Medulla oblongata (tissue), 1 donor: Measurements from ENCODE around the gene LRRK1.
"Not testable (repeated sequence)": the region's sequence is repeated elsewhere in the genome, so short reads cannot be mapped to it uniquely, and the experiment has no call there.

Source experiments
- DNase-seq: peaks from one replicate; pipeline ENCODE4 v3.0.0-alpha.2; 2015; ENCODE audit errors: extremely low spot score

Gene LRRK1

GRCh38 chr15:101069654-101069973 is 150.5 kb downstream of the LRRK1 start:
- no peak for DNase-seq

- no peak for DNase-seq
Observed at GRCh38 chr15:101070024-101070423, 150.9 kb downstream of the LRRK1 start.

GRCh38 chr15:101070502-101071273 is 151.5 kb downstream of the LRRK1 start:
- no peak for DNase-seq

GRCh38 chr15:101071651-101072050 is 152.5 kb downstream of the LRRK1 start:
- DNase-seq: no peak

GRCh38 chr15:101072235-101072634 is 153.1 kb downstream of the LRRK1 start:
- not testable (repeated sequence) for DNase-seq

GRCh38 chr15:101077806-101078668 is 158.9 kb downstream of the LRRK1 start:
- DNase-seq: not testable (repeated sequence)

GRCh38 chr15:101078669-101079323 is 159.6 kb downstream of the LRRK1 start:
- DNase-seq: no peak

GRCh38 chr15:101081900-101082299 is 162.7 kb downstream of the LRRK1 start:
- DNase-seq: no peak

- DNase-seq: no peak
Observed at GRCh38 chr15:101083336-101084045, 164.3 kb downstream of the LRRK1 start.

GRCh38 chr15:101084801-101085200 is 165.6 kb downstream of the LRRK1 start:
- no peak for DNase-seq

GRCh38 chr15:101085311-101085700 is 166.1 kb downstream of the LRRK1 start:
- no peak for DNase-seq

GRCh38 chr15:101086394-101087171 is 167.4 kb downstream of the LRRK1 start:
- peak; percentile 33 for DNase-seq

GRCh38 chr15:101087172-101087769 is 168.1 kb downstream of the LRRK1 start:
- DNase-seq: no peak

GRCh38 chr15:101088271-101088670 is 169.1 kb downstream of the LRRK1 start:
- no peak for DNase-seq

- peak; percentile 48 for DNase-seq
Observed at GRCh38 chr15:101088788-101089578, 169.8 kb downstream of the LRRK1 start.

- DNase-seq: no peak
Observed at GRCh38 chr15:101089579-101090427, 170.6 kb downstream of the LRRK1 start.

GRCh38 chr15:101090428-101090790 is 171.3 kb downstream of the LRRK1 start:
- no peak for DNase-seq

- DNase-seq: peak; percentile 46
Observed at GRCh38 chr15:101091080-101092017, 172.2 kb downstream of the LRRK1 start.
